Stomach (tissue), 4 donors: ENCODE measurements around the gene ERC1.

ENCODE experiments used
- CTCF ChIP-seq, 7 experiments: fragments of 450-650 bp in 4 of 7; fragments of 200-600 bp in 3 of 7; sonication (generic) in 3 of 7; IDR thresholded peaks; one replicate each; pipeline ENCODE4 v1.5.1; 2016 to 2019; ENCODE audit warnings: antibody characterized with exemption in 7 of 7, control low read depth in 2 of 7, mild to moderate bottlenecking in 1 of 7
- EP300 ChIP-seq: sonication (generic); formaldehyde crosslinking; IDR thresholded peaks from one replicate; pipeline ENCODE4 v1.6.1; 2017; ENCODE audit warnings: antibody characterized with exemption
- POLR2A ChIP-seq, 4 donors: fragments of 450-650 bp; IDR thresholded peaks; one replicate each; pipeline ENCODE4 v1.6.1; 2016; ENCODE audit warnings: antibody characterized with exemption in 4 of 4, control low read depth in 2 of 4, mild to moderate bottlenecking in 1 of 4, moderate library complexity in 1 of 4
- POLR2AphosphoS5 ChIP-seq, 3 donors: sonication (generic); formaldehyde crosslinking; IDR thresholded peaks; one replicate each; pipeline ENCODE4 v1.6.1; 2016; ENCODE audit warnings: antibody characterized with exemption in 3 of 3

DNA sequence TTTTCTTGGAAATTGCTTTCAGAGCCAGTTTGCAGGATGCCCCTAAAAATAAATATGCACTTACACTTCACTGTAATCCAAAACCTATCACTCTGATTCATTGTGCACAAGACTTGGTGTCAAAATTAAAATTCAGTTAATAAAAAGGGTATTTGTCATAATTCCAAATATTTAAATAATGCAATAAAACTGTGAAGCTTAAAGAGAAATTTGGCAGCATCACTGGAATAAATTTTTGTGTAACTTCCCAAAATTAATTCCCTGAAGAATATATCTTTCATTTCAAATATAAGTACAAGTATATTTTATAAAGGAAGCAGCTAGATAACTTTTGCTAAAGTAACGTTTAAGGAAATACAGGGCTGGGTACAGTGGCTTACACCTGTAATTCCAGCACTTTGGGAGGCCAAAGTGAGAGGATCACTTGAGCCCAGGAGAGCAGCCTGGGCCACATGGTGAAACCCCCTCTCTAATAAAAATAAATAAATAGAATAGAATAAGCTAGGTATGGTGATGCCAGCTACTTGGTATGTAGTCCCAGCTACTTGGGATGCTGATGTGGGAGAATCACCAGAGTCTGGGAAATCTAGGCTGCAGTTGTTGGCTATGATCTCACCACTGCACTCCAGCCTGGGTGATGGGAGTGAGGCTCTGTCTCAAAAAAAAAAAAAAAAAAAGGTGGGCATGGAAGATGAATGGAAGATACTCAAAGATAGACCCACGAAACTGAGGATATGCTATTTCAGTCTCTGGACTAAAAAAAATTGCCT lies 369.6 kb downstream of the ERC1 start:
- TF ChIP-seq CTCF (IDR thresholded peaks at IDR 0.05) (no peak), EP300 (no peak), POLR2AphosphoS5 (IDR thresholded peaks at IDR 0.05) (no peak), POLR2A (IDR thresholded peaks at IDR 0.05) (no peak)
